Spleen (tissue), 7 donors: ENCODE measurements around the gene PDGFRB.

Experiments
- CTCF ChIP-seq, 11 experiments: fragments of 200-600 bp in 7 of 11; fragments of 450-650 bp in 4 of 11; sonication (generic) in 4 of 11; IDR thresholded peaks in 8 of 11; conservative IDR thresholded peaks in 3 of 11; 1 replicate in 7 of 11; 2 replicates in 4 of 11; pipeline versions ENCODE4 v1.4.0 to v1.8.0; 2016 to 2021; ENCODE audit warnings: antibody characterized with exemption in 11 of 11, inconsistent platforms in 4 of 11, mild to moderate bottlenecking in 1 of 11
- POLR2A ChIP-seq, 3 donors: fragments of 450-650 bp; IDR thresholded peaks; one replicate each; pipeline ENCODE4 v1.5.1; 2017; ENCODE audit warnings: antibody characterized with exemption in 3 of 3, mild to moderate bottlenecking in 1 of 3
- POLR2AphosphoS5 ChIP-seq, 3 donors: sonication (generic); formaldehyde crosslinking; IDR thresholded peaks; one replicate each; pipeline ENCODE4 v1.5.1; 2017; ENCODE audit warnings: antibody characterized with exemption in 3 of 3
- donor health status: DM: no; HTN: no; CAD: no; lungs with moderate emphysema.
- donor health status: DM: no; HTN: no; CAD: no.
- donor health status: DM: no; HTN: no; CAD: no.

GRCh38 chr5:150082374-150082773 is 73.3 kb downstream of the PDGFRB start:
- no peak for TF ChIP-seq CTCF (IDR thresholded peaks at IDR 0.05 in 8 of 11, conservative IDR thresholded peaks at IDR 0.05 in 3 of 11)
- no peak for TF ChIP-seq POLR2AphosphoS5 (IDR thresholded peaks at IDR 0.05)
- TF ChIP-seq POLR2A (IDR thresholded peaks at IDR 0.05) = no peak
